Activated CD4-positive, alpha-beta T cell treated with anti-CD3 and anti-CD28 coated beads, Interleukin-2, amount 10 ng/mL, durations not matched to agents 24 days and 14 days (primary cell): ENCODE measurements around the gene RPS3. TPM values are rescaled to one million over a fixed set of nuclear protein-coding genes. Genes with fewer than 3 reads are reported as not detected.
A peak's percentile ranks its signal among the peaks of the same experiment; 100 is the strongest.

Source experiments
- DNase-seq: peaks from one replicate; pipeline ENCODE4 v3.0.0; 2022
- H3K27ac Mint-ChIP-seq: one replicate; pipeline ENCODE4 v1.8.0; 2022; ENCODE audit warnings: mild to moderate bottlenecking, mixed read lengths
- H3K27me3 Mint-ChIP-seq: one replicate; pipeline ENCODE4 v1.8.0; 2022; ENCODE audit warnings: mixed read lengths
- H3K36me3 Mint-ChIP-seq: one replicate; pipeline ENCODE4 v1.8.0; 2022; ENCODE audit warnings: low read depth, mild to moderate bottlenecking, mixed read lengths
- H3K4me1 Mint-ChIP-seq: one replicate; pipeline ENCODE4 v1.8.0; 2021; ENCODE audit warnings: mixed read lengths
- H3K4me3 Mint-ChIP-seq: one replicate; pipeline ENCODE4 v1.8.0; 2022; ENCODE audit warnings: mild to moderate bottlenecking, moderate library complexity, mixed read lengths
- H3K9me3 Mint-ChIP-seq: one replicate; pipeline ENCODE4 v1.8.0; 2021; ENCODE audit warnings: mixed read lengths
- intact Hi-C: fragments of 100-400 bp; cut with micrococcal nuclease; formaldehyde crosslinking; loops from one replicate; pipeline ENCODE4 v1.15.1; 2023
- total RNA-seq: library from RNA; stranded (reverse); gene quantifications from 2 replicates; pipeline ENCODE4 v1.2.3, GENCODE V29; 2022

Gene RPS3
- total RNA-seq, 1 donor from 2014 or later: 3,385 TPM

GRCh38 chr11:75428989-75429640, 29.8 kb downstream of the RPS3 start:
- no peak for DNase-seq
- intact Hi-C loops: no loop called here
- H3K9me3 Mint-ChIP-seq: peaks cover 8% of the 10 kb centered on the region
- peaks cover 23% of the 10 kb centered on the region for H3K4me1 Mint-ChIP-seq
- peaks cover 5% of the 10 kb centered on the region for H3K36me3 Mint-ChIP-seq
- peak overlapping the region; percentile 66 for H3K27ac Mint-ChIP-seq
- H3K27me3 Mint-ChIP-seq: peaks cover 50% of the 10 kb centered on the region
- peak overlapping the region; percentile 78 for H3K4me3 Mint-ChIP-seq

- H3K9me3 Mint-ChIP-seq: peaks cover 8% of the 10 kb centered on the region
- peak overlapping the region; percentile 78 for H3K4me3 Mint-ChIP-seq
- intact Hi-C loops: no loop called here
- H3K27ac Mint-ChIP-seq: peak overlapping the region; percentile 66
- peaks cover 50% of the 10 kb centered on the region for H3K27me3 Mint-ChIP-seq
- no peak for DNase-seq
- H3K4me1 Mint-ChIP-seq: peaks cover 23% of the 10 kb centered on the region
- peaks cover 5% of the 10 kb centered on the region for H3K36me3 Mint-ChIP-seq
These were observed 30.3 kb downstream of the RPS3 start for GRCh38 chr11:75429641-75429901.

- intact Hi-C loops: no loop called here
- peak overlapping the region; percentile 75 for H3K4me3 Mint-ChIP-seq
- peaks cover 8% of the 10 kb centered on the region for H3K9me3 Mint-ChIP-seq
- peaks cover 5% of the 10 kb centered on the region for H3K36me3 Mint-ChIP-seq
- H3K27ac Mint-ChIP-seq: peak overlapping the region; percentile 58
- peaks cover 23% of the 10 kb centered on the region for H3K4me1 Mint-ChIP-seq
- peak; percentile 91 for DNase-seq
- peaks cover 50% of the 10 kb centered on the region for H3K27me3 Mint-ChIP-seq
These were observed 30.8 kb downstream of the RPS3 start for GRCh38 chr11:75429902-75430713.

- intact Hi-C loops: no loop called here
- Mint-ChIP-seq H3K9me3 (peaks cover 8% of the 10 kb centered on the region), H3K27me3 (peaks cover 50% of the 10 kb centered on the region), H3K4me3 (peak overlapping the region; percentile 75), H3K36me3 (peaks cover 5% of the 10 kb centered on the region), H3K4me1 (peaks cover 23% of the 10 kb centered on the region), H3K27ac (peak overlapping the region; percentile 74)
- no peak for DNase-seq
These were observed 31.6 kb downstream of the RPS3 start for GRCh38 chr11:75430714-75431532.

- H3K36me3 Mint-ChIP-seq: peaks cover 5% of the 10 kb centered on the region
- H3K27ac Mint-ChIP-seq: peak overlapping the region; percentile 29
- peaks cover 8% of the 10 kb centered on the region for H3K9me3 Mint-ChIP-seq
- intact Hi-C loops: no loop called here
- H3K4me1 Mint-ChIP-seq: peaks cover 23% of the 10 kb centered on the region
- DNase-seq: no peak
- H3K27me3 Mint-ChIP-seq: peaks cover 50% of the 10 kb centered on the region
- peak overlapping the region; percentile 75 for H3K4me3 Mint-ChIP-seq
These were observed 32.5 kb downstream of the RPS3 start for GRCh38 chr11:75431533-75432525.

GRCh38 chr11:75432911-75433321, 33.6 kb downstream of the RPS3 start, which contains the start of gene KLHL35:
KLHL35 (minus strand) TSS chr11:75433203; CDS start chr11:75430629, 2,574 bp downstream.
- H3K4me1 Mint-ChIP-seq: peaks cover 23% of the 10 kb centered on the region
- H3K27me3 Mint-ChIP-seq: peaks cover 45% of the 10 kb centered on the region
- H3K9me3 Mint-ChIP-seq: peaks cover 8% of the 10 kb centered on the region
- H3K4me3 Mint-ChIP-seq: peak within 1 kb of the TSS; percentile 35
- intact Hi-C loops: no loop called here
- peak within 1 kb of the TSS; percentile 29 for H3K27ac Mint-ChIP-seq
- DNase-seq: no peak
- H3K36me3 Mint-ChIP-seq: peaks cover 5% of the 10 kb centered on the region

- Mint-ChIP-seq H3K36me3 (peaks cover 5% of the 10 kb centered on the region), H3K4me3 (no peak overlapping the region), H3K27me3 (peaks cover 41% of the 10 kb centered on the region), H3K9me3 (peaks cover 8% of the 10 kb centered on the region), H3K4me1 (peaks cover 21% of the 10 kb centered on the region), H3K27ac (no peak overlapping the region)
- intact Hi-C loops: no loop called here
- no peak for DNase-seq
These were observed 34.1 kb downstream of the RPS3 start for GRCh38 chr11:75433443-75433842.

GRCh38 chr11:75434051-75434450, 34.7 kb downstream of the RPS3 start:
- Mint-ChIP-seq H3K4me3 (no peak overlapping the region), H3K27me3 (peaks cover 35% of the 10 kb centered on the region), H3K27ac (no peak overlapping the region), H3K9me3 (peaks cover 4% of the 10 kb centered on the region), H3K4me1 (peaks cover 16% of the 10 kb centered on the region), H3K36me3 (peaks cover 3% of the 10 kb centered on the region)
- intact Hi-C loops: no loop called here
- DNase-seq: no peak

- no peak for DNase-seq
- Mint-ChIP-seq H3K4me3 (no peak overlapping the region), H3K9me3 (no peaks in the 10 kb centered on the region), H3K27ac (no peak overlapping the region), H3K27me3 (peaks cover 31% of the 10 kb centered on the region), H3K4me1 (peaks cover 12% of the 10 kb centered on the region), H3K36me3 (no peaks in the 10 kb centered on the region)
- intact Hi-C loops: no loop called here
These were observed 35.7 kb downstream of the RPS3 start for GRCh38 chr11:75434886-75435570.

GRCh38 chr11:75435571-75435925, 36.2 kb downstream of the RPS3 start:
- intact Hi-C loops: no loop called here
- no peak overlapping the region for H3K27ac Mint-ChIP-seq
- peaks cover 11% of the 10 kb centered on the region for H3K4me1 Mint-ChIP-seq
- H3K27me3 Mint-ChIP-seq: peaks cover 30% of the 10 kb centered on the region
- H3K36me3 Mint-ChIP-seq: no peaks in the 10 kb centered on the region
- no peak for DNase-seq
- H3K4me3 Mint-ChIP-seq: no peak overlapping the region
- H3K9me3 Mint-ChIP-seq: no peaks in the 10 kb centered on the region

- Mint-ChIP-seq H3K36me3 (no peaks in the 10 kb centered on the region), H3K27ac (no peak overlapping the region), H3K9me3 (no peaks in the 10 kb centered on the region), H3K4me3 (no peak overlapping the region), H3K27me3 (peaks cover 17% of the 10 kb centered on the region), H3K4me1 (peaks cover 3% of the 10 kb centered on the region)
- intact Hi-C loops: no loop called here
- no peak for DNase-seq
These were observed 37.5 kb downstream of the RPS3 start for GRCh38 chr11:75436806-75437205.

- Mint-ChIP-seq H3K4me1 (no peaks in the 10 kb centered on the region), H3K27me3 (peaks cover 4% of the 10 kb centered on the region), H3K27ac (no peak overlapping the region), H3K36me3 (no peaks in the 10 kb centered on the region), H3K4me3 (no peak overlapping the region), H3K9me3 (no peaks in the 10 kb centered on the region)
- intact Hi-C loops: no loop called here
- DNase-seq: no peak
These were observed 38.8 kb downstream of the RPS3 start for GRCh38 chr11:75437966-75438659.
